ENCODE measurements around the gene EFCAB11. TPM values are rescaled to one million over a fixed set of nuclear protein-coding genes. Genes with fewer than 3 reads are reported as not detected.

Gene EFCAB11
- total and polyA plus RNA-seq, 2 donors (not counting 1 experiment from before 2014, with no cell fraction given), result 4.2 to 13.8 TPM

GRCh38 chr14:89844508-89844907 is 110.0 kb downstream of the EFCAB11 start:
- no peaks in the 10 kb centered on the region for H3K4me1 ChIP-seq (ENCODE audit: control insufficient read depth in 2 of 2, insufficient read depth in 2 of 2, low read length in 2 of 2)
- no peaks in the 10 kb centered on the region for H4K20me1 ChIP-seq (ENCODE audit: control insufficient read depth, insufficient read depth, low read length, poor library complexity, severe bottlenecking)
- Mint-ChIP-seq H3K4me1 (no peaks in the 10 kb centered on the region), H3K27ac (no peak overlapping the region), H3K4me3 (no peak overlapping the region), H3K9me3 (ENCODE audit: insufficient read depth) (peaks cover under 1% of the 10 kb centered on the region), H3K27me3 (no peaks in the 10 kb centered on the region)
- DNase-seq (no peak), ATAC-seq (ENCODE audit: low read depth) (no peak)
- no peak overlapping the region for H3K9ac ChIP-seq (ENCODE audit: low read length)
- no peak overlapping the region for H3K27ac ChIP-seq (ENCODE audit: low read length in 2 of 2)
- CTCF ChIA-PET, result no interaction called here
- H3K27me3 ChIP-seq (replicated peaks in 1 of 4; ENCODE audit: control extremely low read depth in 1 of 4, control insufficient read depth in 3 of 4, insufficient read depth in 4 of 4, low read length in 3 of 4), result no peaks in the 10 kb centered on the region
- POLR2A ChIA-PET, result no interaction called here
- 100% methylated on average over 1 of the region's 1 CpG for WGBS (ENCODE audit: insufficient coverage)
- intact Hi-C loops (cut with micrococcal nuclease), result no loop called here
- no peak overlapping the region for H2AFZ ChIP-seq (ENCODE audit: insufficient read depth, low read depth, low read length, poor library complexity, severe bottlenecking)
- TF ChIP-seq EZH2 (IDR thresholded peaks at IDR 0.05; ENCODE audit: borderline replicate concordance, insufficient read depth, low read depth, low read length, poor library complexity, severe bottlenecking), result no peak
- TF ChIP-seq CTCF (IDR thresholded peaks at IDR 0.05), result no peak
- no peaks in the 10 kb centered on the region for H3K36me3 ChIP-seq (replicated peaks in 1 of 2; ENCODE audit: control extremely low read depth in 1 of 2, control insufficient read depth in 1 of 2, extremely low read depth in 1 of 2, insufficient read depth in 2 of 2, low read length in 1 of 2)
- no peaks in the 10 kb centered on the region for H3K9me3 ChIP-seq (ENCODE audit: control extremely low read depth in 1 of 3, control insufficient read depth in 2 of 3, insufficient read depth in 1 of 3, low read length in 2 of 3)
- no peaks in the 10 kb centered on the region for H3K79me2 ChIP-seq (ENCODE audit: control insufficient read depth, insufficient read depth, low read length)
- H3K4me2 ChIP-seq (replicated peaks; ENCODE audit: low read depth, low read length, poor library complexity, severe bottlenecking), result no peak overlapping the region
- no peak overlapping the region for H3K4me3 ChIP-seq (ENCODE audit: control extremely low read depth in 1 of 5, extremely low read depth in 1 of 5, insufficient read depth in 1 of 5, low read depth in 2 of 5, low read length in 4 of 5)

- no peaks in the 10 kb centered on the region for H3K4me1 ChIP-seq (ENCODE audit: control insufficient read depth in 2 of 2, insufficient read depth in 2 of 2, low read length in 2 of 2)
- H3K79me2 ChIP-seq (ENCODE audit: control insufficient read depth, insufficient read depth, low read length), result no peaks in the 10 kb centered on the region
- H3K36me3 ChIP-seq (replicated peaks in 1 of 2; ENCODE audit: control extremely low read depth in 1 of 2, control insufficient read depth in 1 of 2, extremely low read depth in 1 of 2, insufficient read depth in 2 of 2, low read length in 1 of 2), result no peaks in the 10 kb centered on the region
- H3K27me3 Mint-ChIP-seq, result no peaks in the 10 kb centered on the region
- no peaks in the 10 kb centered on the region for H4K20me1 ChIP-seq (ENCODE audit: control insufficient read depth, insufficient read depth, low read length, poor library complexity, severe bottlenecking)
- DNase-seq (no peak), ATAC-seq (ENCODE audit: low read depth) (no peak)
- 100% methylated on average over 2 of the region's 3 CpGs for WGBS (ENCODE audit: insufficient coverage)
- no peak overlapping the region for H3K9ac ChIP-seq (ENCODE audit: low read length)
- intact Hi-C loops (cut with micrococcal nuclease), result no loop called here
- no peaks in the 10 kb centered on the region for H3K27me3 ChIP-seq (replicated peaks in 1 of 4; ENCODE audit: control extremely low read depth in 1 of 4, control insufficient read depth in 3 of 4, insufficient read depth in 4 of 4, low read length in 3 of 4)
- no peak overlapping the region for H3K27ac ChIP-seq (ENCODE audit: low read length in 2 of 2)
- ChIA-PET POLR2A (no interaction called here), CTCF (no interaction called here)
- H3K9me3 ChIP-seq (ENCODE audit: control extremely low read depth in 1 of 3, control insufficient read depth in 2 of 3, insufficient read depth in 1 of 3, low read length in 2 of 3), result no peaks in the 10 kb centered on the region
- no peak overlapping the region for H3K4me3 ChIP-seq (ENCODE audit: control extremely low read depth in 1 of 5, extremely low read depth in 1 of 5, insufficient read depth in 1 of 5, low read depth in 2 of 5, low read length in 4 of 5)
- H3K4me1 Mint-ChIP-seq, result no peaks in the 10 kb centered on the region
- TF ChIP-seq EZH2 (IDR thresholded peaks at IDR 0.05; ENCODE audit: borderline replicate concordance, insufficient read depth, low read depth, low read length, poor library complexity, severe bottlenecking) (no peak), CTCF (IDR thresholded peaks at IDR 0.05) (no peak)
- H3K4me2 ChIP-seq (replicated peaks; ENCODE audit: low read depth, low read length, poor library complexity, severe bottlenecking), result no peak overlapping the region
- H3K4me3 Mint-ChIP-seq, result no peak overlapping the region
- no peak overlapping the region for H2AFZ ChIP-seq (ENCODE audit: insufficient read depth, low read depth, low read length, poor library complexity, severe bottlenecking)
- H3K9me3 Mint-ChIP-seq (ENCODE audit: insufficient read depth), result peaks cover 7% of the 10 kb centered on the region
- H3K27ac Mint-ChIP-seq, result no peak overlapping the region
Measured at GRCh38 chr14:89842837-89843236, 111.7 kb downstream of the EFCAB11 start.

All from B cell (primary cell).